ENCODE results near the gene CNGB1.

GRCh38 chr16:57916735-57917438 is 54.0 kb downstream of the CNGB1 start:
- TF ChIP-seq CTCF (IDR thresholded peaks at IDR 0.05 in 2 of 3, conservative IDR thresholded peaks at IDR 0.05 in 1 of 3; ENCODE audit: borderline replicate concordance in 1 of 3, insufficient read depth in 1 of 3, low read depth in 2 of 3, low read length in 2 of 3) (no peak), POLR2AphosphoS5 (IDR thresholded peaks at IDR 0.05; ENCODE audit: low read depth, low read length) (no peak), CEBPB (IDR thresholded peaks at IDR 0.05; ENCODE audit: low read depth) (no peak)

Data from HCT116 (cell line).